Right forelimb (tissue), 1 donor: ENCODE data around the gene FAM234B.
"Not testable (repeated sequence)": the region's sequence is repeated elsewhere in the genome, so short reads cannot be mapped to it uniquely, and the experiment has no call there.

Experiments
- DNase-seq: peaks from one replicate; pipeline ENCODE4 v3.0.0-alpha.2; 2018

Gene FAM234B

DNA sequence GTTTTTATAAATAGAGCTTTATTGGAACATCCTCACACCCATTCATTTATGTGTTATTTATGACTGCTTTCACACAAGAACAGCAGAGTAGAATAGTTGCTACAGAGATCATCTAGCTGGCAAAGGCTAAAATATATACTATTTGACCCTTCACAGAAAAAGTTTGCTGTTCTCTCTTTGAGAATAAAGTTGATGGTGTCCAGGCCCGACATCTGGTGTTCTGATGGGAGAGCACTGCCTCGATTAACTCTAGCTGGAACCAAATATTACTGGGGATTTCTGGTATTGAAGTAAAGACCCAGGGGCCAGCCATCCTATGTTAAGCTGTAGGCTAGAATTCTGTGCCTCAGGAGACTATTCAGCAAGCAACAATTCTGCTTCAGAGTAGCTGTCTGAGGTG is 21.8 kb downstream of the FAM234B start:
- DNase-seq: no peak

DNA sequence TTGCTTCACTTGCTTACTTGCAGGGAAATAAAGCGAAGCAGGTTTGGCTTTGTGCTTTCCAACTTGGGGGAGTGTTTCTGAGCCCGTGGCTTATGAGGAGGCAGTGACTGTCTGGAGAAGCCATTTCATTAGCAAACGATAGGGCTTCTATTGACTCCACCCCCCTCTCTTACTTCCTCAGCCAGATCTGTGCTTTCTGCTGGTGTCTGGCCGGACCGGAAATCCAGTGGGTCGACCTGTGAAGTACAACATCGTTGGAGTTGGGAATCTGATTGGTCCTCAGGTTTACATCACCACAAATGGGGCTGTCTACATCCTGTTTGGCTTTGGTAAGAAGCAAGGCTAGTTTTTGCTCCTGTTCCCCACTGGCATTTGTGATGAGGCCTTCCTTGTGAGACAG is 22.3 kb downstream of the FAM234B start:
- no peak for DNase-seq

DNA sequence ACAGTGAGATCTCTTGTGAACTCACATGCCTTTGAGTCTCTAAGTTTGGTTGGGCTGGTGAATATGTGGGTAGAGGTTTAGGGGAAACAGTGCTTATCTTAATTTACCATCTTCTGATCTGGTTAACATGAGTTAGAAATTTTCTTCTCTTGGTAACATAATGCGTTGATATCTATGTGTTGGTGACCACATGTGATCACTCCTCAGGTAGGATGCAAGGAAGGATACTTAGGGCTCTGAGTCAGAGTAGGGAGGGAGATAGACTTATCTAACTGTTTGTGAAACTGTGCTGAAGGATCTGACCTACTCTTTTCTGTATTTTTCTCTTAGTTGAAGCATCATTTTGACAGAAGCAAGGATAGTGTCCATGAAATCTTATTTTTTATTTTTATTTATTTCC is 23.1 kb downstream of the FAM234B start:
- DNase-seq: no peak

DNA sequence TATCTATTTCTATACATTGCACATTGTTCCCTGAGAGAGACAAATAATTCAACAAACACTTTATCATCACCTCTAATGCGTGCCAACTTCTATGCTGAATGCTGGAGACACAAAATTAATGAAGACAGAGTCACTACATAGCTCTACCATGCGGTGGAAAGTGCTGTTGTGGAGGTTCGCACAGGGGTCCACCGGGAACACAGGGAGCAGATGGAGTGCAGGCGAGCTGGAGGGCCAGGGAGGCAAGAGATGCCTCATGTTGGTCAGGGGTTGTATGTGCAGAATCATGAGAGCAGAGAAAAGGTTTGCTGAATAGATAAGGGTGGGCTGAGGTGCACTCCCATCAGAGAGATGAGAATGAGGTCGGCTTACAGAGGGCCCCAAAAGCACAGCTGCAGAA is 25.2 kb downstream of the FAM234B start:
- DNase-seq: no peak

DNA sequence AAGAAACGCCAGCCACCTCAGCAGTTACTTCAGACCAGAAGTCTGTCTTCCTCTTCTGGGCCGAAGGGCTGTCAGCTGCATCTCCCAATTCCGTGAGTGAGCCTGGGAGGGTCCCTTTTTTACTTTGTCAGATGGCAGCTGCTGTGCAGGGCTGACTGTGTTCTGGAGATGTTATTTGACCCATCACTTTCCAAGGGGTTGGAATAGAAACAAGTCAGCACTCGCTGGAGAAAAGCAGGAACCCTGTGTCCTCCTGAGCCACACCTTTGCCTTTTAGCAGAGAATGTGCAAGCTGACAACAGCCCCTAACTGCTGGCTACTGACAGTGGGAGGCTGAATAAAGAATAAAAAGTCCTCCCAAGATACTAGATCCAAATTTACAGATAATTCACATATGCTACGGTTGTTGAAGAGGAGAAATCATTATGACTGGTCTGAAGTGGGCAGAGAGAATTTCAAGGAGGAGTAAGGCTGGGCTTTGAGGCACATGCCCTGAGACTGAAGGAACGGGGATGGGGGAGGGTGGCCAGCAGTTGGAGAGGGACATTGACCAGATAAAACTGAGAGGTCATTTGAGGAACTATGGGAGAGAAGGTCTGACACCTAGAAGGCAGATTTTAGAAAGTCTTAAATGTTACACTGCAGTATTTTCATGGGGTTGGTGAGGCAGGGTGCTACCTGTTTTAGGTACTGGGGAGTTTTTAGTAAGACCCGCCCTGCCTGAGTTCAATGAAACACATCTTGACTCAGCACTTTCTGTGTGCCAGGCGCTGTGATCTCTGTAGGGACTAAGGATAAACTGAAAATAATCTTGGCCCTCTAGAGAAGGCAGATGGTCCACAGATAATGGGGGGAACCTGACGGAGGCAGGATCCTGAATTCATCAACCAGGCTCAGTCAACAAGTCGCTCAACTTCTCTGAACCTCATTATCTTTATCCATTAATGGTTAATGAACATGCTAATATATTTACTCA is 27.4 kb downstream of the FAM234B start:
- no peak for DNase-seq

DNA sequence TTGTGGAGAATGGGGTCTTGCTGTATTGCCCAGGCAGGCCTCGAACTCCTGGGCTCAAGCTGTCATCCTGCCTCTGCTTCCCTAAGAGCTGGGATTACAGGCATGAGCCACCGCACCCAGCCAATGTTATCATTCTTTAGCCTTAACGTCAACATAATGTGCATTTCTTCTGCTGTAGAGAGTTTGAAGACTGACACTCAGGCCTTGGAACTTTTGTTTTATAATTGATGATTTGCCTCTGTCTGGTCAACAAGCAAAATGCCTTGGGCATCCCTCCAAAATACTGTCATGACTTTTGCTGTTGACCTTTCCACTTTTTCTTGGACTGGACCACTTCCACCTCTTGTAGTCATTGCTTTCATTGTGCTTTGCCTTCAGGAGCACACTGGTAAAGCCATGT is 29.0 kb downstream of the FAM234B start:
- no peak for DNase-seq

DNA sequence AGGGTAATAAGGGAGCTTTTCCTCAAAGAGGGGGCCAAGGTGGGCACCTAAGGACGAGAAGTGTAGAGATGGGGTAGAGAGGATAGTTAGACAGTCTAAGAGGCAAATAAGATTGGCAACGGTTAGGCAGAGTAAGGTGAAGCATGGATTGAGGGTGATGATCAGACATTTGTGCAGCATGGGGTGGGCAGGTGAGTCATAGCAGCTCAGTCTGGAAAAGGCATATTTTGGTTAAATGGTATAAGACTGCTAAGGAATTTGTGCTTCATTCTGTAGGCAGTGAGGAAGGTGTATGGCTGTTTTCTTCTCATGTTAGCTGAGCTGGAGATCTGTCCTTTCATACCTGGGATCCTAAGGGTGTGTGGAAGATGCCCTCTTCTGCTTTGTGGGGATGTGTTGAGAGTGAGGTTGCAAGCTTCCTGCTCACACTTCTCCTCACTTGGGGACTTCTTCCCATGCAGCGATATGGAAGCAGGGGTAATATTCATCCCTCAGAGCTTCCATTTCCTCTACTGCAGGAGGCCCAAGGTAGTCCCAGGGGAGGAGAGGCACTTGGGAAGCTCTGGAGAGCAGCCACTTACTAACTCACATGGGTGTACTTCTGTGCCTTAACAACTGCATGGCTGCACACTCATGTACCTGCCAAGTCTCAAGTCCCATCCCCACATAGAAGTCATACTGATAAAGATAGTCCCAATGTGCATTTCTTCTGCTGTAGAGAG is 30.4 kb downstream of the FAM234B start:
- DNase-seq: no peak

DNA sequence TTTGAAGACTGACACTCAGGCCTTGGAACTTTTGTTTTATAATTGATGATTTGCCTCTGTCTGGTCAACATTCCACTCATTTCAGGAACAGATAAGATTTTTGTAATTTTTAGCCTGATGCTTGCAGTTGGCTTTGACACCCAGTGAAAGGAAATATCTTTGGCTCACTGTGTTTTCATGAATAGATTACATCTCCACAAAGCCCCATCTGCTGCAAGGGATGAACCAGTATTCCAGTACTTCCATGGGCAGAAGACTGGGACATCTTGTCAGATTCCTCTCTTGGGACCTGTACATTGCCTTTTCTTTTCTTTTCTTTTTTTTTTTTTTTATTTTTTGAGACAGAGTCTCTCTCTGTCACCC is 30.9 kb downstream of the FAM234B start:
- DNase-seq: no peak

DNA sequence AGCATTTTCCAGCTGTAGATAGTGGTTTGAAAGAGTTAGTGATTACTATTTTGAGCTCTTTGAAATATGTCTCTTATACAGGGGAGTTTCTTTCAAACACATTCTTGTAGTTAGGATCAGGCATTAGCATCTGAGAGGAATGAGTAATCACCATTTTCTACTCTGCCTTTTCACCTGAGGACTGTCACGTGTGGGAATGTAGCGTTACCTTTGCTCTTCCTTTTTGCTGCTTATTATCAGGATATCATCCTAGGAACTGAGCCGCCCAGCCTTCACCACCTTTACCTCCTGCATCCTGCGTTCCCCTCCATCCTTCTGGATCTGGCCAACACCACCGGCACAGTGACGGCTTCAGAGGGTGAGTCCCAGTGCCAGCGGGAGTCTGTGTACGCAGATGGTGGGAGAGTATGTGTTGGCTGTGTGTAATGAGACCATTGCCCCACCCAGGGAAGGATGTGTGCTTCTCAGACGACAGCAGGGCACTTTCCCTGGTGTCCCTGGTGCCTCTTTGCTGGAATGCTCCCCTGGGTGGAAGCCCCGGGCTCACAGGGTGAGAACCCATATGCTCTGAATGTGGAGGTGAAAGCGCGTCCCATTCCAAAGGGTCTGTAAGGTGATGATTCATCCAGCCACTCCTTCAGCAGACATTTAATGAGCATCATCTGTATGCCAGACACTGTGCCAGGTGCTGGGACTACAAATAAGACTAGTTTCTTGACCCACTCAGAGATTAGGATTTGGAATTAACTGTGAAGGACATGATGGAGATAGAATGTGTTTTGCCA is 31.8 kb downstream of the FAM234B start:
- no peak for DNase-seq

DNA sequence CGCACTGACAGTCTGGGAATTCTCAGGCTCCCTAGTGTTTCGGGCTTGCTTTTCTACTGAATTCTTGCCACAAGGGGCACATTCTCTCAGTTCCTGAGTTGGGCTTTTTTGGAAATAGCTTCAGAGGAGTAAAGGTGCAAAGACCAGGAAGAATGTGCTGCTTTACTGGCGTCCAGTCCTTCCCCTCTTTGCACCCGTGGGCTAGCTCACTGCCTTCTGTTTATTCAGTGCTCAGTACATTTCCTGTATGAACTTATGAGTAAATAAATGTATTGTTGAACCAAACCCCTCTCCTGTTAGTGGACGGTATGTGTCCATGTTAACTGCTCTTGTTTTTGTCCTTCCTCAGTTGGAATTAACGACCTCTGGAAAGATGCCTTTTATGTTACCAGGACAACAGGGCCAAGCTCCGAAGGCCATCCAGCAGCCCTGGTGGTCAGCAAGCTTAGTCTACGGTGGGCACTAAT is 35.3 kb downstream of the FAM234B start:
- no peak for DNase-seq

DNA sequence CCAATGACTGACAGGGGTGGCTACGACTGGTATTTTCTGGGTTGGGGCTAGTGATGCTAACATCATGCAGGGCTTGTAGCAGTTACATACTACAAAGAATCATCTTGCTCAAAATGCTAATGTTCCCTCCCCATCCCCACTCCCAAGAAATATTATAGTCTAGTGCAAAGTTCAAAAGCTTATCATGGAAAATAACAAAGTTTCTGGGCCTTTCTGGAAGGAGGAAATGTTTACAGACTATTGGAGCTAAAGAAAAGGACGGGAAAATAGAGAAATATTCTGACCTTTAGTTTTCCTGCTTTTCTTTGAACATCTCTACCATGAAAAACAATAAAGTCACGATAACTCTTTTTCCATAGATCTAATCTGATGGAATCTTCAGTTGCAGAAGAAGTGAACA is 36.1 kb downstream of the FAM234B start:
- DNase-seq: no peak

DNA sequence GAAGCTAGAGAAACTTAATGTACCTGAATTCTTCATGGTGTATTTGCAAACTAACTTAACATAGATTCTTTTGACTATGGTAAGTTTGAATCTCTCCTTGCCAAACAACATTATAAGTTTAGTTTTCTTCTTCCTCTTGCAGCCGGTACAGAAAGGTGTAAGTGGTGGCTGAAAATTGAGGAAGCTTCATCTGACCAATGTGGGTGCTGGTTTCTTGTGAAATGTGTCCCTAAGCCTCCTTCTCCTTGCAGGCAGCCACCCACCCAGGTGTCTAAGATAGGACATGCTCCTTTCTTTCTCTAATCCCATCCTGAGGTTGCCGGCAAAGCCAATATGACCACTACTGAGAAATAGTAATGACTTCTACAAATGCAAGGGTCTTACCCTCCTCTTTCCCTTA is 38.7 kb downstream of the FAM234B start:
- no peak for DNase-seq

DNA sequence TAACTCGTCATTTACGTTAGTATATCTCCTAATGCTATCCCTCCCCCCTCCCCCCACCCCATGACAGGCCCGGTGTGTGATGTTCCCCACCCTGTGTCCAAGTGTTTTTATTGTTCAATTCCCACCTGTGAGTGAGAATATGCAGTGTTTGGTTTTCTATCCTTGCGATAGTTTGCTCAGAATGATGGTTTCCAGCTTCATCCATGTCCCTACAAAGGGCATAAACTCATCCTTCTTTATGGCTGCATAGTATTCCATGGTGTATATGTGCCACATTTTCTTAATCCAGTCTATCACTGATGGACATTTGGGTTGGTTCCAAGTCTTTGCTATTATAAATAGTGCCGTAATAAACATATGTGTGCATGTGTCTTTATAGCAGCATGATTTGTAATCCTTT is 39.5 kb downstream of the FAM234B start:
- DNase-seq: not testable (repeated sequence)

DNA sequence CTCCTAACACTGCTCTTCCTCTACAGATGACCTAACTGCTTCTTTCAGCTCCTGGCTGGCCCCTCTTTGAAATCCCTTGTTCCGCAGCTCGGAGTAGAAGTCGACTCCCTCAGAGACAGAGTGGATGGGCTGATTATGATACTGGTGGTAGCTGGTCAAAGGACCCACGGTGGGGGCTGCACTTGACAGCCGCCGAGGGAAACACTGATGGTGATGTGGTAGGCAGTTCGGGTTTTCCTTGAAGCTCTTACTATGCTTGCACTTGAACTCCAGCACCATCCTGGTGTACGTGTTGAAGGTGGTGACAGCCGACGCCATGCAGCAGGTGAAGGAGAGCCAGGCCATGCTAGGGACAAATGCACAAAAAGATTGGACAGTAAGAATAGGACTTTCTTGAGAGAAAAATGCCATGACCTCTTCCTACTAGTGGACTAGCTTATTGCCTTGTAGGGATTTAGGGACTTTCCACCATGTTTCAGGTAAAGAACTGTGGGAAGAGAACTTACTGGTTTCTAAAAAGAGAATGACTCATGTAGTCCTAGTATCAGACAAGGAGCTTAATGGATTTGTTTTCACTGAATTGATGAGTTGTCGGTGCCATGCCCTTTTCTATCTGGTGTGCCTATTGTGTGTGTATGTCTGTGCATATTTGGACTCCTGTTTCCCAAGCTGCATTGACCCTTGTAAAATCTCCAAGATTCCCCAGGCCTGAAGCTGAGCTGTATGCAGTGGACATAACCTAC is 40.9 kb downstream of the FAM234B start:
- DNase-seq: no peak

DNA sequence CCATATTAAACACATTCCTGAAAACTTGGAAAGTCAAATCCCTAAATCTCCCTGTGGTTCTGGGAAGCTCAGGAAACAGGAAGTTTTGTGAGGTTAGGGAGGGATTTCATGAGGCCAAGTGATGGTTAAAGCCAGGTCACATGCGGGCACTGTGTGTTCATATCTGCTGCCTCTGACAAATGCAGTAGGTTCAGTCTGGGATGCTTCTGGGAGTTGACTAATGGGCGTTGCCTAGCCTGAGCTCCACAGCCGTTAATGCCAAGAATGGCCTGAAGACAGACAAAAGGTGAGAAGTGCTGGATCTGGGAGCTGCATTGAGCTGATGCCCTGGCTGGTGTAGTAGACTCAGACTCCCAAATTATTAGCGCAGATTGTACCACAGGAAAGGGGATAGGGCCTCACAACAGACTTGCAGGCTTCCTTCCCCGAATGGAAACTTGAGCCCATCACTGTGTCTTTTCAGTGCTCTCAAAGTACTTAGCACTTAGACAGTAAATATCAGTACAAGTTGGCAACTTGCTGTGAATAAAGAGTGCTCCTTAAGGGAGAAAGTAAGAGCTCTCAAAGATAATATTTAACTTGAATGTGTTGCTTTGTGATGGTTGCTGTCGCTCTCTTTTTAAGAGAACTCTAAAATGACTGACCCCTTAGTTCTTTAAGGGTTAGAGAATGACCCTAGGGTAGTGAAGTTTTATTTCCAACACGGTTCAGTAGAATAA is 41.9 kb downstream of the FAM234B start:
- no peak for DNase-seq

DNA sequence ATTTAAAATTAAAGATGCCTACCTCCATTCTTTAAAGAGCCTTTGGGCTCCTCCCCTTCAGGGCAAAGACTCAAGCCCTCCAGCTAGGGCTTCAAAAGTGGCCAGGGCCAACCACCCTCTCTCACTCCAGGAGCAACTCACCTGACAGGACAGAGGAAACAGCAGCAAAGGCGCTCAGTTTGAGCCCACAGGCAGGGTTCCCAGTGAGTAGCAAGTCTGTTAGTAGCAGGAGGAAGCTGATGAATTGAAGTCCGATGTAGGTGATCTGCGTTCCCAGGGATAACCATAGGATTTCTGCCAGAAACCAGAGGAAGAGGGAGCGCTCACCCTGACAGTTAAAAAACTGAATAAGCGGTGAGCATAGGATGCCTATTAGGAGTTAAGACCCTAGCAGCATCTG is 43.6 kb downstream of the FAM234B start:
- DNase-seq: no peak

DNA sequence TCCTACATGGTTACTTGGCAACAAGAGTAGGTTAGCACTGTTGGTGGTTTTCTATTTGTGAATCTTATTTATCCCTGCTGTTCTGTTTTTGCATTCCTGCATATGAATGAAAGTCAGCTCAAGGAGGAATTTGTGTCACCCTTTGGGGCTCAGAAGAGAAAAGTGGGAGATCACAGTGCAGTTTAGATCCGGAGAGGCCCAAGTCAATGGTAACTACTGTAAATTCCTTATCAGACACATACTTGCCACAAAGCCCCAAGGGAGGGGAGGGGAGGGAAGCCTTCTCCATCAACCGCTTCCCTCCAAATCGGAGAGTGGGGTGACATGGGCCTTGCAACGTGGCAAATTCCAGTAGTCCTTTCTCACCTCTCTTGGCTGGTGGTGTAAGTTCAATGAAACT is 44.3 kb downstream of the FAM234B start:
- DNase-seq: no peak

DNA sequence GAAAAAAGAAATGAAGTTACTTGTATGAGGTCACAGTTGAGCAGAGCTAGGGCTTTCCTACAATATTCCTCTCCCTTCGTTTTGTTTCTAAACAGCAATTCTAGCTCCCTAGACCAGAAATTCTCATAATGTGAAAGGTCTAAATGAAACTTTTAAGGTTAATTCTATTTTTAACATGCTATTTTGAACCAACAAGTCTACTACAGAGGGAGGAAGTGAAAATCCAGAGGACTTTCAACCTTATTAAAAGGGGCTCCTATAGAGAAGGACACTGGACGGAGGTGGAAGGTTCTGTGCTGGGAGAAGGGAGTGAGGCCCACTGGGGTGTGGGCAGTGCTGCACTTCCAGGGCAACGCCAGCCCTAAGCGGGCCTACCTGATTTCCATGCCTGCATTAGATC is 45.9 kb downstream of the FAM234B start:
- no peak for DNase-seq

DNA sequence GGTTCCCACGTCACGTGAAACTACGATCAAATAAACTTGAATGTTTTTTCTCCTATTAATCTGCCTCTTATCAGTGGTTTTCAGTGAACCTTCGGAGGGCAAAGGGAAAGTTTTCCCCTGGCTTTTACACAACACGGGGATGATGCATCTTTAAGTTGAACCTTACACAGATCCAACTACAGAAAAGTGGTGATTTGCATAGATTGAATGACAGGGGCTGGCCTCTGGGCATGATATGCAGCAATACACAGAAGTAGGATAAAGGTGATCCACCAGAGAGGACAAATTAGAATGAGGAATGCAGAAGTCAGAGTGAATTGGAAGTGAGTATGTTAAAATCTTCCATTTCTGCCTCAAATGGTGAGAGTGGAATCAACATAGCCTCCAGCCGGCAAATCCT is 47.7 kb downstream of the FAM234B start:
- DNase-seq: no peak

DNA sequence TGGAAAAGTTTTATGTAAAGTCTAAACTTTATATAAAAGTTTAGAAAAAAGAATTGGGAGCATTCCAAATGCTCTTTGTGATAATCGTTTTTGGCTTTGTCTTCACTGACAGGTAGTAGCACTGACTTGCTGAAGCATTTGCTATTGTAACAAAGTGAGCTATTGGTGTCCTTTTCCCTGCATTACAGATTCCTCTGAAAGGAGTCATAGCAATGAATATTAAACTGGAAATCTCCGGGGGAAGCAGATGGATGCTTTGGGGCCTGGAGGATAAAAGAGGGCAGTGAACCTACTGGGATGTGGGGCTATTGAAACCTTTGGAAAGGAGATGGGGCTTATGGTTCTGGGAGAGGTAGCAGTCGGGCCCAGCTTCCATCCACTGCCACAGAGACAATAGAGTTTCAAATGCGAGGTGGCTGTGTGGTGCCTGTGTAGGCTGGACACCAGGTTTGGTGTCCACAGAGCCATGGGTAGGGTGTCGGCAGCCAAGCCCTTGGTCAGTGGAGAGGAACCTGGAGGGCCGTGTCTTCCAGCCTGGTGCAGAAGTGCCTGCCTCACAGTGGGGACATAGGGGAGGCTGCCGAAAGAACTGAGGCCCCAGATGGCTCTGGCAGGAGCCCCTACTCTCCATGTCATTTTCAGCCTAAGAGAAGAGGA is 49.1 kb downstream of the FAM234B start:
- DNase-seq: no peak

DNA sequence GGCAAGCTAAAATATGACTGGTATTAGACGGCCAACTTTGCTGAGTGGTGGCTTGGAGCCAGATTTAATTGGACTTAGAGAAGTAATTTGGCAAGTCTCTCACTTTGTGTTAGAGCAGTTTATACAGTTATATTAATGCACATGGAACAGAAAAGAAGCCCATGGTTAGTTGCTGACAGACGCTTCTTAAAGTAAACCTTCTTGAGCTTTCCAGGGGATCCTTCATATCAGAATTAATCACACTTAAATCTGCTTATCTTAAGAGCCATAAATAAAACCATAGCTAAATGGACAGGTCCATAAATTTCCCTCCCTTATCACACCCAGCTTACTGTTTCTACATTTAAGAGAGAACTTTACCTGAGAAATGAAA is 49.7 kb downstream of the FAM234B start:
- no peak for DNase-seq
